HTR-8/SVneo (cell line): ENCODE measurements around the gene DAW1.

Experiments
- DNase-seq: peaks from one replicate; pipeline ENCODE4 v3.0.0; 2011; ENCODE audit warnings: low spot score, mixed read lengths; ENCODE audit not compliant: insufficient read length
- FAIRE-seq: peaks from 2 replicates; lab custom pipeline; 2011; peaks lifted over from hg19 to GRCh38; lab: Jason Lieb, UNC

DAW1 gene

GRCh38 chr2:227860221-227860641 lies 11.2 kb upstream of the DAW1 start:
- no peak for DNase-seq
- FAIRE-seq: peak; percentile 4

GRCh38 chr2:227861011-227861410 lies 10.4 kb upstream of the DAW1 start:
- no peak for FAIRE-seq
- no peak for DNase-seq

GRCh38 chr2:227862227-227862740 lies 9.1 kb upstream of the DAW1 start:
- FAIRE-seq (no peak), DNase-seq (no peak)

GRCh38 chr2:227862741-227863588 lies 8.5 kb upstream of the DAW1 start:
- DNase-seq (peak; percentile 91), FAIRE-seq (peak; percentile 69)

GRCh38 chr2:227864161-227864756 lies 7.2 kb upstream of the DAW1 start:
- DNase-seq: no peak
- no peak for FAIRE-seq

GRCh38 chr2:227865291-227865690 lies 6.1 kb upstream of the DAW1 start:
- FAIRE-seq (no peak), DNase-seq (no peak)

- FAIRE-seq (no peak), DNase-seq (no peak)
Observed at GRCh38 chr2:227867386-227867785, 4.0 kb upstream of the DAW1 start.

GRCh38 chr2:227870710-227871374 lies 589 bp upstream of the DAW1 start:
- FAIRE-seq: peak; percentile 49

GRCh38 chr2:227872676-227873075 lies 1.2 kb downstream of the DAW1 start:
- no peak for DNase-seq
- FAIRE-seq: no peak

More at GRCh38 chr2:227870710-227871374, 589 bp upstream of the DAW1 start:
- peak; percentile 62 for DNase-seq

- no peak for FAIRE-seq
- DNase-seq: no peak
Observed at GRCh38 chr2:227876300-227876801, 4.9 kb downstream of the DAW1 start.

GRCh38 chr2:227877421-227878310 lies 6.2 kb downstream of the DAW1 start:
- FAIRE-seq (peak; percentile 66), DNase-seq (no peak)

GRCh38 chr2:227880460-227880859 lies 9.0 kb downstream of the DAW1 start:
- no peak for FAIRE-seq
- no peak for DNase-seq

GRCh38 chr2:227881866-227882517 lies 10.6 kb downstream of the DAW1 start:
- FAIRE-seq (no peak), DNase-seq (no peak)

- DNase-seq (peak; percentile 61), FAIRE-seq (peak; percentile 16)
Observed at GRCh38 chr2:227884511-227884947, 13.1 kb downstream of the DAW1 start.

GRCh38 chr2:227886149-227886548 lies 14.7 kb downstream of the DAW1 start:
- FAIRE-seq (no peak), DNase-seq (no peak)

- DNase-seq (no peak), FAIRE-seq (no peak)
Observed at GRCh38 chr2:227888289-227888688, 16.9 kb downstream of the DAW1 start.

- DNase-seq (no peak), FAIRE-seq (no peak)
Observed at GRCh38 chr2:227889336-227889735, 17.9 kb downstream of the DAW1 start.

GRCh38 chr2:227890495-227891079 lies 19.2 kb downstream of the DAW1 start:
- FAIRE-seq (no peak), DNase-seq (peak; percentile 30)

- FAIRE-seq (no peak), DNase-seq (no peak)
Observed at GRCh38 chr2:227891673-227892072, 20.2 kb downstream of the DAW1 start.
